Neuronal stem cell (in vitro differentiated cells): ENCODE results near the gene CAMTA1.

Experiments
- DNase-seq: peaks from one replicate; pipeline ENCODE4 v3.0.0-alpha.2; 2013; ENCODE audit warnings: low spot score
- H2AFZ ChIP-seq: one replicate; pipeline ENCODE4 v1.6.1; 2013; ENCODE audit warnings: mild to moderate bottlenecking, low read length, inconsistent platforms
- H2AK5ac ChIP-seq: 2 replicates; pipeline ENCODE4 v1.6.1; 2013; ENCODE audit warnings: low read depth, mild to moderate bottlenecking, inconsistent platforms, low read length, moderate library complexity, mixed read lengths
- H2BK120ac ChIP-seq: 2 replicates; pipeline ENCODE4 v1.6.1; 2013; ENCODE audit warnings: low read depth, mild to moderate bottlenecking, inconsistent platforms, low read length, moderate library complexity, mixed read lengths
- H2BK12ac ChIP-seq: one replicate; pipeline ENCODE4 v1.6.1; 2013; ENCODE audit warnings: low read length, inconsistent platforms
- H2BK15ac ChIP-seq: 2 replicates; pipeline ENCODE4 v1.6.1; 2013; ENCODE audit warnings: mild to moderate bottlenecking, low read length, inconsistent platforms, mixed read lengths
- H2BK5ac ChIP-seq: one replicate; pipeline ENCODE4 v1.6.1; 2013; ENCODE audit warnings: inconsistent platforms, mild to moderate bottlenecking, low read length, moderate library complexity
- H3K14ac ChIP-seq: one replicate; pipeline ENCODE4 v1.6.1; 2013; ENCODE audit warnings: low read length, inconsistent platforms
- H3K18ac ChIP-seq: 2 replicates; pipeline ENCODE4 v1.6.1; 2013; ENCODE audit warnings: low read length, inconsistent platforms
- H3K23ac ChIP-seq: 2 replicates; pipeline ENCODE4 v1.6.1; 2013; ENCODE audit warnings: low read depth, mild to moderate bottlenecking, mixed read lengths, low read length, inconsistent platforms; ENCODE audit not compliant: poor library complexity
- H3K27ac ChIP-seq: replicated peaks from 3 replicates; pipeline ENCODE4 v1.5.1; 2013; ENCODE audit warnings: low read length, inconsistent platforms
- H3K27me3 ChIP-seq, 3 experiments: 2 replicates each; pipeline ENCODE4 v1.6.1; 2013; ENCODE audit warnings: low read length in 3 of 3, mild to moderate bottlenecking in 2 of 3, inconsistent platforms in 1 of 3, low read depth in 1 of 3, mixed read lengths in 1 of 3, moderate library complexity in 1 of 3; ENCODE audit not compliant: control insufficient read depth in 3 of 3, insufficient read depth in 3 of 3
- H3K36me3 ChIP-seq, 2 donors: replicated peaks in 1 of 2; 2 replicates each; pipeline ENCODE4 v1.6.1; 2013; ENCODE audit warnings: low read length in 2 of 2; ENCODE audit not compliant: control insufficient read depth in 2 of 2, insufficient read depth in 2 of 2
- H3K4ac ChIP-seq: 2 replicates; pipeline ENCODE4 v1.6.1; 2013; ENCODE audit warnings: inconsistent platforms, mild to moderate bottlenecking, low read length, moderate library complexity
- H3K4me1 ChIP-seq, 2 donors: 1 replicate in 1 of 2; 2 replicates in 1 of 2; pipeline ENCODE4 v1.6.1; 2013; ENCODE audit warnings: low read length in 2 of 2, low read depth in 1 of 2; ENCODE audit not compliant: control insufficient read depth in 2 of 2, insufficient read depth in 1 of 2
- H3K4me2 ChIP-seq: one replicate; pipeline ENCODE4 v1.6.1; 2013; ENCODE audit warnings: mild to moderate bottlenecking, low read length, inconsistent platforms; ENCODE audit not compliant: insufficient read depth, poor library complexity, severe bottlenecking
- H3K4me3 ChIP-seq, 2 donors: 2 replicates each; pipeline ENCODE4 v1.5.1; 2013; ENCODE audit warnings: low read length in 2 of 2, mild to moderate bottlenecking in 2 of 2, inconsistent platforms in 1 of 2, moderate library complexity in 1 of 2
- H3K79me1 ChIP-seq: one replicate; pipeline ENCODE4 v1.6.1; 2013; ENCODE audit warnings: low read depth, mild to moderate bottlenecking, inconsistent platforms, low read length, moderate library complexity
- H3K9ac ChIP-seq: one replicate; pipeline ENCODE4 v1.6.1; 2013; ENCODE audit warnings: mild to moderate bottlenecking, low read depth, low read length, inconsistent platforms; ENCODE audit not compliant: poor library complexity
- H3K9me3 ChIP-seq, 2 donors: replicated peaks in 1 of 2; 2 replicates each; pipeline versions ENCODE3 to v1.6.1; 2013; ENCODE audit warnings: low read length in 2 of 2, mild to moderate bottlenecking in 2 of 2, inconsistent platforms in 1 of 2, low read depth in 1 of 2, mixed read lengths in 1 of 2, moderate library complexity in 1 of 2; ENCODE audit not compliant: control insufficient read depth in 2 of 2, insufficient read depth in 1 of 2
- H4K8ac ChIP-seq: one replicate; pipeline ENCODE4 v1.6.1; 2013; ENCODE audit warnings: low read depth, mild to moderate bottlenecking, inconsistent platforms, low read length, moderate library complexity
- H4K91ac ChIP-seq: one replicate; pipeline ENCODE4 v1.6.1; 2013; ENCODE audit warnings: low read length, low read depth, mild to moderate bottlenecking, inconsistent platforms; ENCODE audit not compliant: poor library complexity
- WGBS, 2 donors: extraction: QIAGEN DNeasy Blood & Tissue Kit; methylation state at CpG; one replicate each; pipeline ENCODE4 v1.1.7; 2013; ENCODE audit warnings: missing lambda C conversion rate in 2 of 2, mixed read lengths in 1 of 2; ENCODE audit not compliant: insufficient read length in 2 of 2, insufficient replicate concordance in 1 of 2; ENCODE audit errors: extremely low coverage in 2 of 2; 5-methylcytosine and 5-hydroxymethylcytosine counted together

Gene CAMTA1

GRCh38 chr1:7650801-7651200 lies 865.5 kb downstream of the CAMTA1 start:
- peaks cover 0 to 2% of the 10 kb centered on the region in 2 donors for H3K9me3 ChIP-seq
- H3K14ac ChIP-seq = no peak overlapping the region
- no peak overlapping the region for H3K4me2 ChIP-seq
- no peak overlapping the region for H4K91ac ChIP-seq
- H3K4me3 ChIP-seq = no peak overlapping the region
- no peak overlapping the region for H2BK12ac ChIP-seq
- no peak overlapping the region for H3K23ac ChIP-seq
- H3K4ac ChIP-seq = no peak overlapping the region
- H2BK15ac ChIP-seq = no peak overlapping the region
- no peak overlapping the region for H3K18ac ChIP-seq
- no peak overlapping the region for H2AFZ ChIP-seq
- no peak overlapping the region for H2BK120ac ChIP-seq
- peaks cover 7% of the 10 kb centered on the region in 2 donors for H3K4me1 ChIP-seq
- no CpG with 5 or more reads among the region's 11 CpGs for WGBS, 2 donors
- no peaks in the 10 kb centered on the region for H3K36me3 ChIP-seq
- H4K8ac ChIP-seq = no peak overlapping the region
- no peak overlapping the region for H2AK5ac ChIP-seq
- H3K27me3 ChIP-seq = peaks cover 0 to 27% (median 0%) of the 10 kb centered on the region in 3 experiments
- no peak overlapping the region for H3K9ac ChIP-seq
- no peak for DNase-seq
- no peak overlapping the region for H2BK5ac ChIP-seq
- H3K79me1 ChIP-seq = no peaks in the 10 kb centered on the region
- no peak overlapping the region for H3K27ac ChIP-seq

- H3K36me3 ChIP-seq = no peaks in the 10 kb centered on the region
- no peak overlapping the region for H4K91ac ChIP-seq
- H3K4me3 ChIP-seq = no peak overlapping the region
- no peak overlapping the region for H2BK15ac ChIP-seq
- H3K79me1 ChIP-seq = no peaks in the 10 kb centered on the region
- no peak overlapping the region for H3K4me2 ChIP-seq
- no peak overlapping the region for H3K23ac ChIP-seq
- no peak overlapping the region for H2BK5ac ChIP-seq
- H3K27ac ChIP-seq = no peak overlapping the region
- H3K9ac ChIP-seq = no peak overlapping the region
- H4K8ac ChIP-seq = no peak overlapping the region
- H3K4me1 ChIP-seq = peaks cover 7% of the 10 kb centered on the region in 2 donors
- H3K9me3 ChIP-seq = peaks cover 0 to 2% of the 10 kb centered on the region in 2 donors
- no peak overlapping the region for H2AK5ac ChIP-seq
- no peak overlapping the region for H3K18ac ChIP-seq
- no peak overlapping the region for H2AFZ ChIP-seq
- peaks cover 0 to 27% (median 0%) of the 10 kb centered on the region in 3 experiments for H3K27me3 ChIP-seq
- no peak for DNase-seq
- WGBS, 2 donors = no CpG with 5 or more reads among the region's 8 CpGs
- no peak overlapping the region for H2BK12ac ChIP-seq
- no peak overlapping the region for H3K14ac ChIP-seq
- H2BK120ac ChIP-seq = no peak overlapping the region
- no peak overlapping the region for H3K4ac ChIP-seq
Measured at GRCh38 chr1:7651203-7651602, 865.9 kb downstream of the CAMTA1 start.

GRCh38 chr1:7652061-7652460 lies 866.8 kb downstream of the CAMTA1 start:
- H3K4ac ChIP-seq = no peak overlapping the region
- WGBS, 2 donors = no CpG with 5 or more reads among the region's 7 CpGs
- no peak overlapping the region for H2AFZ ChIP-seq
- no peak overlapping the region for H3K4me3 ChIP-seq
- H3K14ac ChIP-seq = no peak overlapping the region
- peak overlapping the region; percentile 5 for H3K18ac ChIP-seq
- H2BK12ac ChIP-seq = no peak overlapping the region
- H3K4me2 ChIP-seq = no peak overlapping the region
- H2BK5ac ChIP-seq = no peak overlapping the region
- H4K8ac ChIP-seq = no peak overlapping the region
- H4K91ac ChIP-seq = no peak overlapping the region
- H3K9ac ChIP-seq = no peak overlapping the region
- peaks cover 7% of the 10 kb centered on the region in 2 donors for H3K4me1 ChIP-seq
- no peaks in the 10 kb centered on the region for H3K79me1 ChIP-seq
- H3K27ac ChIP-seq = no peak overlapping the region
- H3K27me3 ChIP-seq = peaks cover 0 to 30% (median 0%) of the 10 kb centered on the region in 3 experiments
- H3K9me3 ChIP-seq = peaks cover 0 to 2% of the 10 kb centered on the region in 2 donors
- no peak overlapping the region for H2AK5ac ChIP-seq
- no peaks in the 10 kb centered on the region for H3K36me3 ChIP-seq
- H2BK120ac ChIP-seq = no peak overlapping the region
- peak overlapping the region; percentile 34 for H3K23ac ChIP-seq
- peak overlapping the region; percentile 24 for H2BK15ac ChIP-seq
- DNase-seq = no peak

GRCh38 chr1:7652515-7653098 lies 867.4 kb downstream of the CAMTA1 start:
- H4K8ac ChIP-seq = no peak overlapping the region
- H2BK5ac ChIP-seq = no peak overlapping the region
- no peak overlapping the region for H3K4ac ChIP-seq
- no peak overlapping the region for H2AFZ ChIP-seq
- peaks cover 0 to 2% of the 10 kb centered on the region in 2 donors for H3K9me3 ChIP-seq
- H3K36me3 ChIP-seq = no peaks in the 10 kb centered on the region
- no peak overlapping the region for H2BK120ac ChIP-seq
- H3K27me3 ChIP-seq = peaks cover 0 to 33% (median 0%) of the 10 kb centered on the region in 3 experiments
- H3K4me1 ChIP-seq = peaks cover 7% of the 10 kb centered on the region in 2 donors
- H2AK5ac ChIP-seq = no peak overlapping the region
- no peak overlapping the region for H3K4me3 ChIP-seq
- no CpG with 5 or more reads among the region's 12 CpGs for WGBS, 2 donors
- no peak overlapping the region for H2BK15ac ChIP-seq
- no peak overlapping the region for H3K27ac ChIP-seq
- no peak overlapping the region for H4K91ac ChIP-seq
- no peak for DNase-seq
- no peak overlapping the region for H3K9ac ChIP-seq
- H3K23ac ChIP-seq = peak overlapping the region; percentile 68
- H3K14ac ChIP-seq = no peak overlapping the region
- H3K79me1 ChIP-seq = no peaks in the 10 kb centered on the region
- peak overlapping the region; percentile 5 for H3K18ac ChIP-seq
- H2BK12ac ChIP-seq = no peak overlapping the region
- no peak overlapping the region for H3K4me2 ChIP-seq
